Keratinocyte (primary cell): ENCODE results near the gene PRIMA1.

Experiments used
- EZH2 ChIP-seq: IDR thresholded peaks from one replicate; pipeline ENCODE4 v1.6.1; 2012; ENCODE audit warnings: inconsistent platforms, mild to moderate bottlenecking, low read length, moderate library complexity
- TF ChIP-seq, protein P1 (sequence below), 3 experiments: IDR thresholded peaks in 1 of 3; conservative IDR thresholded peaks in 1 of 3; optimal IDR thresholded peaks in 1 of 3; 2 replicates in 2 of 3; 3 replicates in 1 of 3; pipeline versions ENCODE3 to v1.5.1; 2011; ENCODE audit warnings: low read length in 3 of 3, mild to moderate bottlenecking in 3 of 3, moderate library complexity in 2 of 3, control low read depth in 1 of 3, inconsistent platforms in 1 of 3; ENCODE audit not compliant: insufficient read depth in 2 of 3; ENCODE audit errors: extremely low read depth in 1 of 3

GRCh38 chr14:93751946-93752655 lies 36.2 kb downstream of the PRIMA1 start:
- TF ChIP-seq, protein P1, sequence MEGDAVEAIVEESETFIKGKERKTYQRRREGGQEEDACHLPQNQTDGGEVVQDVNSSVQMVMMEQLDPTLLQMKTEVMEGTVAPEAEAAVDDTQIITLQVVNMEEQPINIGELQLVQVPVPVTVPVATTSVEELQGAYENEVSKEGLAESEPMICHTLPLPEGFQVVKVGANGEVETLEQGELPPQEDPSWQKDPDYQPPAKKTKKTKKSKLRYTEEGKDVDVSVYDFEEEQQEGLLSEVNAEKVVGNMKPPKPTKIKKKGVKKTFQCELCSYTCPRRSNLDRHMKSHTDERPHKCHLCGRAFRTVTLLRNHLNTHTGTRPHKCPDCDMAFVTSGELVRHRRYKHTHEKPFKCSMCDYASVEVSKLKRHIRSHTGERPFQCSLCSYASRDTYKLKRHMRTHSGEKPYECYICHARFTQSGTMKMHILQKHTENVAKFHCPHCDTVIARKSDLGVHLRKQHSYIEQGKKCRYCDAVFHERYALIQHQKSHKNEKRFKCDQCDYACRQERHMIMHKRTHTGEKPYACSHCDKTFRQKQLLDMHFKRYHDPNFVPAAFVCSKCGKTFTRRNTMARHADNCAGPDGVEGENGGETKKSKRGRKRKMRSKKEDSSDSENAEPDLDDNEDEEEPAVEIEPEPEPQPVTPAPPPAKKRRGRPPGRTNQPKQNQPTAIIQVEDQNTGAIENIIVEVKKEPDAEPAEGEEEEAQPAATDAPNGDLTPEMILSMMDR (optimal IDR thresholded peaks at IDR 0.05 in 1 of 3, IDR thresholded peaks at IDR 0.05 in 1 of 3, conservative IDR thresholded peaks at IDR 0.05 in 1 of 3; ENCODE audit: extremely low read depth in 1 of 3, insufficient read depth in 2 of 3, low read length in 3 of 3): no peak
- TF ChIP-seq EZH2: no peak
